A549 (cell line): Measurements from ENCODE around the gene SNRNP25. TPM values are rescaled to one million over a fixed set of nuclear protein-coding genes. Genes with fewer than 3 reads are reported as not detected.
"Not testable (repeated sequence)": the region's sequence is repeated elsewhere in the genome, so short reads cannot be mapped to it uniquely, and the experiment has no call there.

Experiments
- ATAC-seq, 2 experiments: fragments of 200-7000 bp in 1 of 2; fragments of >200 bp in 1 of 2; cut with Nextera tagmentation in 1 of 2; cut with Tn5 transposase in 1 of 2; 3 replicates each; pipeline versions ENCODE4 v1.8.0 to v1.9.1; 2018 to 2020; ENCODE audit warnings: mild to moderate bottlenecking in 1 of 2, moderate library complexity in 1 of 2
- CTCF ChIA-PET: fragments of 300-600 bp; sonication (Branson Sonifier 250); formaldehyde crosslinking; extraction: SDS; loops from one replicate; lab custom pipeline; 2021; ENCODE audit warnings: antibody characterized with exemption, inconsistent platforms; lab: Yijun Ruan, JAX
- POLR2A ChIA-PET: fragments of 350-600 bp; formaldehyde crosslinking; extraction: SDS; loops from one replicate; lab custom pipeline; 2021; ENCODE audit warnings: antibody characterized with exemption, inconsistent platforms; lab: Yijun Ruan, JAX
- DNase-seq, 2 experiments: peaks; one replicate each; pipeline versions ENCODE4 v3.0.0 to v3.0.0-alpha.2; 2011 to 2016; ENCODE audit warnings: low read depth in 1 of 2, low spot score in 1 of 2
- FAIRE-seq: peaks from 2 replicates; lab custom pipeline; 2011; peaks lifted over from hg19 to GRCh38; lab: Jason Lieb, UNC
- H3K27ac ChIP-seq, 2 experiments: fragments of >200 bp; sonication (Bioruptor Twin); formaldehyde crosslinking; 3 replicates each; pipeline ENCODE4 v1.5.1; 2016 to 2017
- H3K4me1 ChIP-seq: fragments of >200 bp; sonication (Bioruptor Twin); formaldehyde crosslinking; 3 replicates; pipeline ENCODE4 v1.6.1; 2016
- H3K4me2 ChIP-seq: fragments of >200 bp; sonication (Bioruptor Twin); formaldehyde crosslinking; 3 replicates; pipeline ENCODE4 v1.6.1; 2016
- H3K4me3 ChIP-seq: fragments of >200 bp; sonication (Bioruptor Twin); formaldehyde crosslinking; 3 replicates; pipeline ENCODE4 v1.5.1; 2016
- H3K9me3 ChIP-seq: fragments of >200 bp; sonication (Bioruptor Twin); formaldehyde crosslinking; 3 replicates; pipeline ENCODE4 v1.6.1; 2016
- CHD4 ChIP-seq: fragments of 200-600 bp; sonication (generic); IDR thresholded peaks from 2 replicates; pipeline ENCODE4 v1.6.1; 2016; ENCODE audit warnings: antibody characterized with exemption, mild to moderate bottlenecking, borderline replicate concordance
- E2F6 ChIP-seq: IDR thresholded peaks from 2 replicates; pipeline ENCODE4 v1.6.1; 2012; ENCODE audit warnings: low read depth, borderline replicate concordance
- EHF ChIP-seq: fragments of 250-450 bp; sonication (Bioruptor Pico); IDR thresholded peaks from 2 replicates; pipeline ENCODE4 v1.5.0; 2020; ENCODE audit warnings: mild to moderate bottlenecking
- EHMT2 ChIP-seq: fragments of 200-600 bp; sonication (generic); IDR thresholded peaks from 2 replicates; pipeline ENCODE4 v1.6.1; 2016; ENCODE audit warnings: antibody characterized with exemption, low read depth, mild to moderate bottlenecking, moderate library complexity
- EP300 ChIP-seq, 2 experiments: fragments of >200 bp; sonication (Bioruptor Twin); formaldehyde crosslinking; IDR thresholded peaks; 2 replicates in 1 of 2; 3 replicates in 1 of 2; pipeline ENCODE4 v1.6.1; 2016 to 2017
- FOSL2 ChIP-seq, 2 experiments: fragments of 450-650 bp in 1 of 2; fragments of >200 bp in 1 of 2; sonication (Bioruptor Twin) in 1 of 2; formaldehyde crosslinking; IDR thresholded peaks; 2 replicates each; pipeline versions ENCODE4 v1.5.0 to v1.6.1; 2016 to 2020; ENCODE audit warnings: mild to moderate bottlenecking in 1 of 2, moderate library complexity in 1 of 2
- JUN ChIP-seq, 2 experiments: fragments of >200 bp; sonication (Bioruptor Twin); formaldehyde crosslinking; IDR thresholded peaks; 2 replicates in 1 of 2; 3 replicates in 1 of 2; pipeline ENCODE4 v1.6.1; 2016 to 2017
- NFE2L2 ChIP-seq: fragments of 150-350 bp; conservative IDR thresholded peaks from 2 replicates; pipeline ENCODE4 v1.6.1; 2014; ENCODE audit warnings: low read length
- PBX3 ChIP-seq: IDR thresholded peaks from 2 replicates; pipeline ENCODE4 v1.6.1; 2012
- PHF8 ChIP-seq: fragments of 200-600 bp; sonication (generic); IDR thresholded peaks from 2 replicates; pipeline ENCODE4 v1.6.1; 2016; ENCODE audit warnings: low read depth, mild to moderate bottlenecking, antibody characterized with exemption, moderate library complexity, borderline replicate concordance
- REST ChIP-seq: fragments of 200-600 bp; sonication (generic); IDR thresholded peaks from 2 replicates; pipeline ENCODE4 v1.6.1; 2016; ENCODE audit warnings: antibody characterized with exemption, mild to moderate bottlenecking, moderate library complexity
- RNF2 ChIP-seq: fragments of 200-600 bp; sonication (generic); IDR thresholded peaks from 2 replicates; pipeline ENCODE4 v1.6.1; 2016; ENCODE audit warnings: low read depth, mild to moderate bottlenecking, antibody characterized with exemption, moderate library complexity, borderline replicate concordance
- ZC3H11A ChIP-seq: fragments of 450-650 bp; IDR thresholded peaks from 2 replicates; pipeline ENCODE4 v1.6.1; 2014; ENCODE audit warnings: antibody characterized with exemption, mild to moderate bottlenecking
- WGBS: methylation state at CpG from one replicate; pipeline ENCODE4 v1.1.6; 2017; ENCODE audit errors: missing lambda C conversion rate; 5-methylcytosine and 5-hydroxymethylcytosine counted together
- polyA plus RNA-seq, 4 experiments: library from polyadenylated mRNA; depleted of rRNA in 3 of 4; stranded (reverse); fragments of >200 nt; fragmentation: RNase III in 1 of 4; extraction: RNeasy Plus Mini Kit Qiagen cat#74134 plus additional on column Dnase treatment in 1 of 4; gene quantifications; 2 replicates in 3 of 4; 3 replicates in 1 of 4; pipeline ENCODE4 v1.2.3, GENCODE V29; 2011 to 2017
- TF ChIP-seq, protein P1 (sequence below): fragments of >200 bp; sonication (Bioruptor Twin); formaldehyde crosslinking; IDR thresholded peaks from 2 replicates; pipeline ENCODE4 v1.6.1; 2016

SNRNP25 gene
- polyA plus RNA-seq, 2 of the 4 experiments (the other 2 are of a cell fraction), result 45.0 to 82.2 TPM

GRCh38 chr16:36336-36984, 17.2 kb upstream of the SNRNP25 start:
- TF ChIP-seq E2F6 (no peak), ZC3H11A (no peak), JUN (IDR thresholded peaks at IDR 0.05) (no peak), CHD4 (no peak)
- WGBS, result 92% methylated on average over 13 of the region's 15 CpGs
- no peak for ATAC-seq
- no peak for DNase-seq
- ChIA-PET CTCF (interaction anchor here (0.6 kb wide), 1 partner anchor 17 kb away, joined by 3 read pairs; the partner anchor contains the start of genes POLR3K and SNRNP25), POLR2A (no interaction called here)
- no peak for FAIRE-seq
- Histone ChIP-seq H3K4me2 (no peak overlapping the region), H3K4me1 (no peaks in the 10 kb centered on the region), H3K27ac (no peak overlapping the region), H3K4me3 (no peak overlapping the region), H3K9me3 (no peaks in the 10 kb centered on the region)

GRCh38 chr16:37511-37910, 16.1 kb upstream of the SNRNP25 start:
- ChIA-PET CTCF (no interaction called here), POLR2A (no interaction called here)
- no peak overlapping the region for H3K4me2 ChIP-seq
- FAIRE-seq, result no peak
- H3K4me1 ChIP-seq, result no peaks in the 10 kb centered on the region
- TF ChIP-seq EP300 (IDR thresholded peaks at IDR 0.05) (no peak), PBX3 (no peak), REST (no peak), NFE2L2 (no peak), FOSL2 (IDR thresholded peaks at IDR 0.05) (no peak), FOSL2 (CRISPR knock-in tag; IDR thresholded peaks at IDR 0.05) (no peak), PHF8 (no peak), E2F6 (no peak), EHMT2 (no peak), EHF (CRISPR knock-in tag) (no peak), RNF2 (no peak), ZC3H11A (no peak)
- TF ChIP-seq, protein P1, sequence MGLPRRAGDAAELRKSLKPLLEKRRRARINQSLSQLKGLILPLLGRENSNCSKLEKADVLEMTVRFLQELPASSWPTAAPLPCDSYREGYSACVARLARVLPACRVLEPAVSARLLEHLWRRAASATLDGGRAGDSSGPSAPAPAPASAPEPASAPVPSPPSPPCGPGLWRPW, result no peak
- ATAC-seq, result no peak
- no peak overlapping the region for H3K27ac ChIP-seq
- DNase-seq, result no peak
- H3K4me3 ChIP-seq, result no peak overlapping the region
- 96% methylated on average over 5 of the region's 5 CpGs for WGBS
- H3K9me3 ChIP-seq, result no peaks in the 10 kb centered on the region

DNA sequence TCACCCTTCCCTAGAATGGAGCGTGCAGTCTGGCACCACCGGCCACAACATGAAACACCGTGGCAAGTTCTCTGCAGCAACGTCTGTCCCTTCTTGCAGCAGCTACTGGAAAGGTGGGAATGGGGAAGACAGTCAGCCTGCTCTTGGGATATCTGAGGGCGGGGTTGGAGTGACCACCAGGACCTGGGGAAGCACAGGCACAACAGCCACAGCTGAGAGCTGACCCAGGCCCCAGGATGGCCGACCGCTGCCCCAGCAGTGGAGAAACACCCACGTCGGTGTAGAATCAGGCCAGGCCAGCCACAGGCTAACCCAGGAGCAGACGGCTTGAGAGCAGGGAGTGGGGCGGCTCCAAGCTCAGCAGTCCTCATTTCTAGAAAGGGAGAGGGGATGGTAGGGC, 15.4 kb upstream of the SNRNP25 start:
- ATAC-seq, POLR2A ChIA-PET, H3K4me1 ChIP-seq, FAIRE-seq, H3K27ac ChIP-seq, DNase-seq, H3K9me3 ChIP-seq, H3K4me2 ChIP-seq, H3K4me3 ChIP-seq: not testable (repeated sequence)
- CTCF ChIA-PET, result interaction anchor here (1.2 kb wide), 1 partner anchor 58 kb away, joined by 4 read pairs; no protein-coding TSS in a partner anchor
- 89% methylated on average over 11 of the region's 11 CpGs for WGBS
